T47D (cell line): ENCODE data around the gene KCTD19.
A peak's percentile ranks its signal among the peaks of the same experiment; 100 is the strongest.

Experiments used
- DNase-seq, 2 experiments: peaks; one replicate each; pipeline versions ENCODE4 v3.0.0 to v3.0.0-alpha.2; 2011 to 2012; ENCODE audit warnings: low read depth in 1 of 2, low spot score in 1 of 2
- JUND ChIP-seq: IDR thresholded peaks from 2 replicates; pipeline ENCODE4 v1.6.1; 2012; ENCODE audit warnings: low read depth
- in situ Hi-C: cut with HindIII; loops from 2 replicates; pipeline ENCODE4 v1.10.0; 2016; ENCODE audit warnings: low sequenced_read_pairs, low pct_unique_long_range_greater_than_20kb

KCTD19 gene

DNA sequence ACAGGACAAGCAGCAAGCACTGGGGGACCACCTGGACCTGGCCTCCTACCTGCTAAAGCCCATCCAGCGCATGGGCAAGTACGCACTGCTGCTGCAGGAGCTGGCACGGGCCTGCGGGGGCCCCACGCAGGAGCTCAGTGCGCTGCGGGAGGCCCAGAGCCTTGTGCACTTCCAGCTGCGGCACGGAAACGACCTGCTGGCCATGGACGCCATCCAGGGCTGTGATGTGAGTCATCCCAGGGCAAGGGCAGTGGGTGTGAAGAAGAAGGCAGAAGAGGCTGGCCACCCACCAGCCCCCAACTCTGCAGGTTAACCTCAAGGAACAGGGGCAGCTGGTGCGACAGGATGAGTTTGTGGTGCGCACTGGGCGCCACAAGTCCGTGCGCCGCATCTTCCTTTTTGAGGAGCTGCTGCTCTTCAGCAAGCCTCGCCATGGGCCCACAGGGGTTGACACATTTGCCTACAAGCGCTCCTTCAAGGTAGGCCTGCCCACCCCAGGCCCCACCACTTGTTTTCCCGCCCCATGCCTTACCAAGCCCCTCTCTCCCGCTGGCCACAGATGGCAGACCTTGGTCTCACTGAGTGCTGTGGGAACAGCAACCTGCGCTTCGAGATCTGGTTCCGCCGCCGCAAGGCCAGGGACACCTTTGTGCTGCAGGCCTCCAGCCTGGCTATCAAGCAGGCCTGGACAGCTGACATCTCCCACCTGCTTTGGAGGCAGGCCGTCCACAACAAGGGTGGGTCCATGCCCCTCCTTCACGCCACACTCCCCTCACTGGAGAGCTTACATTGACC, 39.9 kb downstream of the KCTD19 start:
- no peak for TF ChIP-seq JUND
- in situ Hi-C loops = no loop called here
- no peak for DNase-seq

DNA sequence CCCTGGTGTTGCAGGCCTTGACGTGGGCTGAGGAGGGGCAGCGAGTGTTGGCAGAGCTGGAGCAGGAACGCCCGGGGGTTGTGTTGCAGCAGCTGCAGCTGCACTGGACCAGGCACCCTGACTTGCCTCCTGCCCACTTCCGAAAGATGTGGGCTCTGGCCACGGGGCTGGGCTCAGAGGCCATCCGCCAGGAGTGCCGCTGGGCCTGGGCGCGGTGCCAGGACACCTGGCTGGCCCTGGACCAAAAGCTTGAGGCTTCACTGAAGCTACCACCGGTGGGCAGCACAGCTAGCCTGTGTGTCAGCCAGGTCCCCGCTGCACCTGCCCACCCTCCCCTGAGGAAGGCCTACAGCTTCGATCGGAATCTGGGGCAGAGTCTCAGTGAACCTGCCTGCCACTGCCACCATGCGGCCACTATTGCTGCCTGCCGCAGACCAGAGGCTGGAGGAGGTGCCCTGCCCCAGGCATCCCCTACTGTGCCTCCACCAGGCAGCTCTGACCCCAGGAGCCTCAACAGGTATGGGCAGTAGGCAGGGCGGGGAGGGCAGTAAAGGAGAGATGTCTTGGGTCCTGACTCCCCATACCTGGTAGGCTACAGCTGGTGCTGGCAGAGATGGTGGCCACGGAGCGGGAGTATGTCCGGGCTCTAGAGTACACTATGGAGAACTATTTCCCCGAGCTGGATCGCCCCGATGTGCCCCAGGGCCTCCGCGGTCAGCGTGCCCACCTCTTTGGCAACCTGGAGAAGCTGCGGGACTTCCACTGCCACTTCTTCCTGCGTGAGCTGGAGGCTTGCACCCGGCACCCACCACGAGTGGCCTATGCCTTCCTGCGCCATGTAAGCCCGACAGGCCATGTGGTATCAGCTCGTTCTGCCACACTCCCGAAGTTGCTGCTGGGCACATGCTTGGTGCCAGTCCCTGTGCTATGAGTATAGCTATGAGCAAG, 41.6 kb downstream of the KCTD19 start:
- DNase-seq = peak; percentile 61 to 72
- in situ Hi-C loops = no loop called here
- TF ChIP-seq JUND = no peak

GRCh38 chr16:67283826-67284555, 42.5 kb downstream of the KCTD19 start:
- no peak for TF ChIP-seq JUND
- no peak for DNase-seq
- in situ Hi-C loops = no loop called here

- TF ChIP-seq JUND = no peak
- DNase-seq = peak in 1 of 2 experiments; percentile 17
- in situ Hi-C loops = no loop called here
Observed at GRCh38 chr16:67283039-67283825, 43.3 kb downstream of the KCTD19 start.

- no peak for DNase-seq
- TF ChIP-seq JUND = no peak
- in situ Hi-C loops = no loop called here
Observed at GRCh38 chr16:67282447-67282805, 44.1 kb downstream of the KCTD19 start.

DNA sequence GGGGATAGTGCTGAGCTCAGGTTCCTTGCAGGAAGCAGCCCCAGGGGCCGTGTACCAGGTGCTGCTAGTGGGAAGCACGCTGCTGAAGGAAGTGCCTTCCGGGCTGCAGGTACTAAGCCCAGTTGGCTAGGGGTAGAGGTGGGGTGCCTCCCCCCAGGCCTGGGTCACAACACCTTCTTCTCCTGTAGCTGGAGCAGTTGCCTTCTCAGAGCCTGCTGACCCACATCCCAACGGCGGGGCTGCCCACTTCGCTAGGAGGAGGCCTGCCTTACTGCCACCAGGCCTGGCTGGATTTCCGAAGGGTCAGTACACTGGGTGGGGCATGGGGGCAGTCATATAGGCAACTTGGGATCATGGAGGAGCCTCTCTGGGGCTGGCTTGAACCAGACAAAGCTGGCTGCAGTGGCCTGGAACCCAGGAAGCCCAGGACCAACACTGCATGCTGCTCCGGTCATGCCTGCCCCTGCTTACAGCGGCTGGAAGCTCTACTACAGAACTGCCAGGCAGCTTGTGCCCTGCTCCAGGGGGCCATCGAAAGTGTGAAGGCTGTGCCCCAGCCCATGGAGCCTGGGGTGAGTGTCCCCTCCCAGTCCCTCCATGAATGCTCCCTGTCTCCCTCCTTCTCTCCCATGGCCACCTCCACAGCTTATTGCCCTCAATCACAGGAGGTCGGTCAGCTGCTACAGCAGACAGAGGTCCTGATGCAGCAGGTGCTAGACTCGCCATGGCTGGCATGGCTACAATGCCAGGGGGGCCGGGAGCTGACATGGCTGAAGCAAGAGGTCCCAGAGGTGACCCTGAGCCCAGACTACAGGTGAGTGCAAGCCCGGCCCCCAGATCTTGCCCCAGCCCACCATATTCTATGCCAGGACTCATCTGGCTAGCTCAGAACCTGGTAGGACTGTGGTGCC, 44.8 kb downstream of the KCTD19 start:
- no peak for TF ChIP-seq JUND
- in situ Hi-C loops = no loop called here
- DNase-seq = no peak

DNA sequence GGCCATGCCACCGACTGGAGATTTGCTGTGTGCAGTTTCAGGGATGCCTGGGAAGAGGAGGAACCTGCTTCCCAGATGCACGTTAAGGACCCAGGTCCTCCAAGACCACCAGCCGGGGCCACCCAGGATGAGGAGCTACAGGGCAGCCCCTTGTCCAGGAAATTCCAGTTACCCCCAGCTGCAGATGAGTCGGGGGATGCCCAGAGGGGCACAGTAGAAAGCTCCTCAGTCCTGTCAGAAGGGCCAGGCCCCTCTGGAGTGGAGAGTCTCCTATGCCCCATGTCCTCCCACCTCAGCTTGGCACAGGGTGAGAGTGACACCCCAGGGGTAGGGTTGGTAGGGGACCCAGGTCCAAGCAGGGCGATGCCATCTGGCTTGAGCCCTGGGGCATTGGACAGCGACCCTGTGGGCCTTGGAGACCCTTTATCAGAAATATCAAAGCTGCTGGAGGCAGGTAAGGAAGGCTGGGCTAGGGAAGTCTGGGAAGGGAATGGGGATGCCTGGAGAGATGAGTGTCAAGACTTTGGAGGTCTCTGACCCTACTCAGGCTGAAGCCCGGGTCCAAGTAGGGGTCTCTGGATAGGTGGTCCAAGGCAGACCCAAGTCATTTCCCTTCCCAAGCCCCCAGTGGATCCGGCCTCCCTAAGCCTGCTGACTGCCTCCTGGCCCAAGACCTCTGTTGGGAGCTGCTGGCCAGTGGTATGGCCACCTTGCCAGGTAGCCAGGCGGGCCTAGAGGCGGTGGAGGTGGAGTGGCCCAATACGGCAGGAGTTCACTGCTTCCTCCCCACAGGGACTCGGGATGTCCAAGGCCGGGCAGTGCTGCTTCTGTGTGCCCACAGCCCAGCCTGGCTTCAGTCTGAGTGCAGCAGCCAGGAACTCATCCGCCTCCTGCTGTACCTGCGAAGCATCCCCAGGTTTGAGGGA, 46.2 kb downstream of the KCTD19 start:
- TF ChIP-seq JUND = no peak
- in situ Hi-C loops = no loop called here
- DNase-seq = no peak

- no peak for TF ChIP-seq JUND
- in situ Hi-C loops = no loop called here
- peak; percentile 88 to 89 for DNase-seq
Observed at GRCh38 chr16:67279296-67280089, 47.0 kb downstream of the KCTD19 start, which contains the start of gene PLEKHG4. TSS of gene PLEKHG4 (plus strand) at chr16:67279532. CDS start at chr16:67280045, 513 bp downstream.

GRCh38 chr16:67278773-67279295, 47.7 kb downstream of the KCTD19 start:
- peak; percentile 30 to 54 for DNase-seq
- TF ChIP-seq JUND = no peak
- in situ Hi-C loops = no loop called here
